Gastrocnemius medialis (tissue), 4 donors: ENCODE measurements around the gene TMEM200B.

Experiments used
- CTCF ChIP-seq, 5 experiments: fragments of 450-650 bp in 3 of 5; fragments of 200-600 bp in 2 of 5; sonication (generic) in 2 of 5; IDR thresholded peaks in 4 of 5; conservative IDR thresholded peaks in 1 of 5; 1 replicate in 4 of 5; 2 replicates in 1 of 5; pipeline ENCODE4 v1.5.1; 2016 to 2019; ENCODE audit warnings: antibody characterized with exemption in 5 of 5, mild to moderate bottlenecking in 3 of 5, moderate library complexity in 3 of 5
- POLR2A ChIP-seq, 2 donors: fragments of 450-650 bp; IDR thresholded peaks; one replicate each; pipeline ENCODE4 v1.6.1; 2017; ENCODE audit warnings: antibody characterized with exemption in 2 of 2, mild to moderate bottlenecking in 2 of 2, moderate library complexity in 2 of 2

GRCh38 chr1:29171089-29171488, 47.4 kb upstream of the TMEM200B start:
- TF ChIP-seq CTCF (IDR thresholded peaks at IDR 0.05 in 4 of 5, conservative IDR thresholded peaks at IDR 0.05 in 1 of 5): no peak
- TF ChIP-seq POLR2A (IDR thresholded peaks at IDR 0.05): no peak
